Measurements from ENCODE around the gene SLC25A29.

DNA sequence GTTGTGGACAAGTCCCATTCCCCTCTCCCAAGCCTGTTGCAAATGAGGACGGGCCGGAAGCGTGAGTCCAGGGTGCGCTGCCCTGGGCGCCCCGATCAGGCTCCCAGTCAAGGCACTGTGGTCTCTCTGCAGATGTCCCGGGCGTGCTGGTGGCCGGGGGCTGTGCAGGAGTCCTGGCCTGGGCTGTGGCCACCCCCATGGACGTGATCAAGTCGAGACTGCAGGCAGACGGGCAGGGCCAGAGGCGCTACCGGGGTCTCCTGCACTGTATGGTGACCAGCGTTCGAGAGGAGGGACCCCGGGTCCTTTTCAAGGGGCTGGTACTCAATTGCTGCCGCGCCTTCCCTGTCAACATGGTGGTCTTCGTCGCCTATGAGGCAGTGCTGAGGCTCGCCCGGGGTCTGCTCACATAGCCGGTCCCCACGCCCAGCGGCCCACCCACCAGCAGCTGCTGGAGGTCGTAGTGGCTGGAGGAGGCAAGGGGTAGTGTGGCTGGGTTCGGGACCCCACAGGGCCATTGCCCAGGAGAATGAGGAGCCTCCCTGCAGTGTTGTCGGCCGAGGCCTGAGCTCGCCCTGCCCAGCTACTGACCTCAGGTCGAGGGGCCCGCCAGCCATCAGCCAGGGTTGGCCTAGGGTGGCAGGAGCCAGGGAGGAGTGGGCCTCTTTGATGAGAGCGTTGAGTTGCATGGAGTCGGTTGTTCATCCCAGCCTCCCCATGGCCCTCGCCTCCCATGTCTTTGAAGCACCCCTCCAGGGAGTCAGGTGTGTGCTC, 23.2 kb upstream of the SLC25A29 start:
- TF ChIP-seq EP300 (IDR thresholded peaks at IDR 0.05) (no peak), POLR2AphosphoS5 (IDR thresholded peaks at IDR 0.05) (no peak), CTCF (IDR thresholded peaks at IDR 0.05) (no peak), POLR2A (IDR thresholded peaks at IDR 0.05) (no peak)

Measured in stomach (tissue), 4 donors.